ENCODE data around the gene DBF4.
"Not testable (repeated sequence)": the region's sequence is repeated elsewhere in the genome, so short reads cannot be mapped to it uniquely, and the experiment has no call there.

Gene DBF4

DNA sequence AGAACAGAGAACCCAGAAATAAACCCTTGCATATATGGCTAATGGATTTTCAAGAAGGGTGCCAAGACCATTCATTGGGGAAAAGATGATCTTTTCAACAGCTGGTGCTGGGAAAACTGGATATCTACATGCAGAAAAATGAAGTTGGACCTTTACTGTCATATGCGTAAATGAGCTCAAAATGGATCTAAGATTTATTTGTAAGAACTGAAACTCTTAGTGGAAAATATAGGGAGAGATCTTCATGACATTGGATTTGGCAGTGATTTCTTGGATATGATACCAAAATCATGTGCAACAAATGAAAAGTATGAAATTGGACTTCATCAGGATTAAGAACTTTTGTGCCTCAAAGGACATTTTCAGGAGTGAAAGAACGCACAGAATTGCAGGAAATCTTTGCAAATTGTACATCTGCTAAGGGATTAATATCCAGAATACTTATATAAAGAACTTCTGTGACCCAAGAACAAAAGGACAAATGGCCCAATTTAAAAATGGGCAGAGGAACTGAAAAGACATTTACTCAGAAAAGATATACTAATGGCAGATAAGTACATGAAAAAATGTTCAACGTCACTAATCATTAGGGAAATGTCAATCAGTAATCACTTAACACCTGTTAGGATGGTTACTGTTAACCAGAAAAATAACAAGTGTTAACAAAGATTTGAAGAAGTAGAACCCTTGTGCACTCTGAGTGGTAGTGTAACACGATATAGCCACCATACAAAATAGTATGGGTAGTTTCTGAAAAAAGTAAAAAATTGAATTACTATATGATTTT is 6.1 kb downstream of the DBF4 start:
- DNase-seq: no peak

DNA sequence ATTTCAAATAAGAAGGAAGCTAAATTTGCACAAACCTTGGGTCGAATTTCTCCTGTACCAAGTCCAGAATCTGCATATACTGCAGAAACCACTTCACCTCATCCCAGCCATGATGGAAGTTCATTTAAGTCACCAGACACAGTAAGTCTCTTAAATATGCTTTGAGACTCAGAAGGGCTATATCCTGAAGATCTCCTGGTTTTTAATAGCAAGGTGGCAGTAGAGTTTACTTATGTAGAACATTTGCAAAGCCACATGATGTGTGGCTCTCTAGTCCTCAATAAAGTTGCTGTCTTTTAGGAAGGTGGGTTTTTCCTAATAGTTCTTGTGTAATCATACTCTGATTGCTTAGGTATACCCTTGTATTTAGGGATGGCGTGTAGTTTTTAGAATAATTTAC is 8.7 kb downstream of the DBF4 start:
- DNase-seq: no peak

DNA sequence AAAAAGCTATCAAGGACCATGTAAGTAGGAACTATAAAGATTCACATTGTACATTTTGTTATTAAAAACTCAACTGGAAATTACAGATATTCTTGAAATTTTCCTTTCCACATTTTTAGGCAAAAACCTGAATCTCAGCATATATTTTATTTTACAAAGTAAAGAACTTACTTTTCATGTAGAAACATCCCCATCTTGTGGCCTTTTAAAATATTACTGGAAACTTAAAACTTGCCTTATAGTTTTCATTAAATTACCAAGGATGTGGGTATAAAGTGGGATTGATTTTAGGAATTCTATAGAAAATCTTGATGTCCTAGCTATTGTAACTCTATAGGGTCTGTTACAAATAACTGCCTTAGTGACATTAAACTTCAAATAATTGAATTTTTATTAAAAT is 10.6 kb downstream of the DBF4 start:
- no peak for DNase-seq

DNA sequence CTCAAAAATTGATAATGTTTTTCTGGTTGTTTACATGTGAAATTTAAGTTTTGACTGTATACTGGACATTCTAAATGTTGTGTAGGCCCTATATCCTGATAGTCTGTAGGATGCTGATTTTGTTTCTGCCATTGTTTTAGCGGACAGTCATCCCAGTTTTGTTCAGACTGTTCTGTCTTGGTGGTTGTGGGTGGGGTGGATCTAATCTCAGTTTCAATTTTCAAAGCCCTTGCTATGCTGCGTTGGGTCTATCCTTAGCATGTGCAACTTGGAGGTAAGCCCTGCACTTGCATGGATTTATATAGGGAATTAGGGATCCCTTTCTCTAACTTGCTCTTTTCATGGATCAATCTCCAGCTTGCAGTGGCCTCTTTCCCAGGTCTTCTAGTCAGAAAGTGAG is 19.1 kb downstream of the DBF4 start:
- DNase-seq: no peak

DNA sequence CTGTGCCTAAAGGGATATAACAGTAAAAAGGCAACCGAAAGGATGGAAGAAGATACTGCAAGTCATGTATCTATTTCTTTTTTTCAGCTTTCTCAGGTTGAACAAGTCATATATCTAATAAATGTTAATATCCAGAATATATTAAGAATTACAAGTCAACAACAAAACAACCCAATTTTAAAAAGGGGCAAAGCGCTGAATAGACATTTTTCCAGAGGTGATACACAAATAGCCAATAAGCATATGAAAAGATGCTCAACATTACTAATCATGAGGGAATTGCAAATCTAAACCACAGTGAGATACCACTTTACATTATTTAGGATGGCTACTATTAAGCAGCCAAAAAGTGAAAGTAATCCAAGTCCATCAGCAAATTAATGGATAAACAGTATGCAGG is 23.0 kb downstream of the DBF4 start:
- no peak for DNase-seq

DNA sequence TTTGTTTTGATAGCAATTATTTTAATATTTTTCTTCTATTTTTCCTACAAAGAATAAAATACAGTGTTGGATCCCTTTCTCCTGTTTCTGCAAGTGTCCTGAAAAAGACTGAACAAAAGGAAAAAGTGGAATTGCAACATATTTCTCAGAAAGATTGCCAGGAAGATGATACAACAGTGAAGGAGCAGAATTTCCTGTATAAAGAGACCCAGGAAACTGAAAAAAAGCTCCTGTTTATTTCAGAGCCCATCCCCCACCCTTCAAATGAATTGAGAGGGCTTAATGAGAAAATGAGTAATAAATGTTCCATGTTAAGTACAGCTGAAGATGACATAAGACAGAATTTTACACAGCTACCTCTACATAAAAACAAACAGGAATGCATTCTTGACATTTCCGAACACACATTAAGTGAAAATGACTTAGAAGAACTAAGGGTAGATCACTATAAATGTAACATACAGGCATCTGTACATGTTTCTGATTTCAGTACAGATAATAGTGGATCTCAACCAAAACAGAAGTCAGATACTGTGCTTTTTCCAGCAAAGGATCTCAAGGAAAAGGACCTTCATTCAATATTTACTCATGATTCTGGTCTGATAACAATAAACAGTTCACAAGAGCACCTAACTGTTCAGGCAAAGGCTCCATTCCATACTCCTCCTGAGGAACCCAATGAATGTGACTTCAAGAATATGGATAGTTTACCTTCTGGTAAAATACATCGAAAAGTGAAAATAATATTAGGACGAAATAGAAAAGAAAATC is 31.0 kb downstream of the DBF4 start:
- DNase-seq: not testable (repeated sequence)

DNA sequence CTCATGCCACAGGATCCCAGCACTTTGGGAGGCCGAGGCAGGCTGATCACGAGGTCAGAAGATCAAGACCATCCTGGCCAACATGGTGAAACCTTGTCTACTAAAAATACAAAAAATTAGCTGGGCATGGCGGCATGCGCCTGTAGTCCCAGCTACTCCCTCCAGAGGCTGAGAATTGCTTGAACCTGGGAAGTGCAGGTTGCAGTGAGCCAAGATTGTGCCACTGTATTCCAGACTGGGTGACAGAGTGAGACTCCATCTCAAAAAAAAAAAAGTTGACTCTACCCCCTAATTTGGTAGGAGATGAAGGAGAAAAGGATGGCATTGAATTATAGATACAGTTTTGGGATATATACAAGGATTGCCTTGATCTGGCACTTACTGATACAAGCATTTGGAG is 32.5 kb downstream of the DBF4 start:
- DNase-seq: not testable (repeated sequence)

DNA sequence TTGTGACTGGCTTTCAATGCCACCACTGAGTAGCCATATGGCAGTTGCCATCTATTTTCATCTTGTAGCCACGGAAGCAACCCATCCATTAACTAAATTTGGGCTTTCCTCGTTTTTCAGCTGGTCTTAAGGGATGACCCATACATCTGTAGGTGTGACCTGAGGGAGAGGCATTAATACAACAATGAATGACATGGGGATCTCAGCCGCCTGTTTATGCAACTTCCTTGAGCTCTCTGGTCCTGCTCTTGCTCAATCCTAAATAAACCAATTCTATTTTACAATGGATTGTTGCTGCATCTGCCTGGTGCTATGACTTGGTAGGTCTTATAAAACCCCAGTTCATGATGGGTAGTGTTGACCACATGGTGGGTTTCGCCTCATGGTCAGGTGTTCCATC is 35.8 kb downstream of the DBF4 start:
- DNase-seq: no peak

DNA sequence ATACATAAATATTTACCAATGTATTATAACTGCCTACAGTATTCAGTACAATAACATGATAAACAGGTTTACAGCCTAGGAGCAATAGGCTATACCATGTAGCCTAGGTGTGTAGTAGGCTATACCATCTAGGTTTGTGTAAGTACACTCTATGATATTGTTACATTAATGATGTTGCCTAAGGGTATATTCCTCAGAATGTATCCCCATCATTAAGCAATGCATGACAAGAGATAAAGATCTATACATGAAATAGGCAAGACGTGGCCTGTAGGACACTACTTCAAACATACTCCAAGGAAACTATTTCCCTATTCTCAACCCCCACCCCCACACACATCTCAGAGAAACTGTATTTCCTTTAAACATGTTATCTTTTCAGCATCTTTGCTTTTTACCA is 42.4 kb downstream of the DBF4 start:
- no peak for DNase-seq

DNA sequence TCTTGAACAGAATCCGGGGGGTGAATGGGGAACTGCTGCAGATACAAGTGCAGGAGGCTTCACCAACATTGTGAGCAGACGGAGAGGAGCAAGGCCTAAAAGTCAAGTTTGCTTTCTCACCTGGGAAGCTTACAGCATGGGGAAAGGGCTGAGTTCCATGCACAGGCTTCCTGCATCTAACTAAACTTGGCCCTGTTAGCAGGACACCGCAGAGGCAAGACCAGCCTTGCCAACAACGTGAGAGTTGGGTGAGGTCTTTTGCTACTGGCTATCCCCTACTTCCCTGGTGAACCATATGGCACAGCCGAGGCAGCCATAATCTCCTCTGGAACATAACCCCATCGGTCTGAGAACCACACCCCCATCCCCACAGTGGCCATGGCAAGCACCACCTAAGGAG is 43.6 kb downstream of the DBF4 start:
- DNase-seq: no peak

DNA sequence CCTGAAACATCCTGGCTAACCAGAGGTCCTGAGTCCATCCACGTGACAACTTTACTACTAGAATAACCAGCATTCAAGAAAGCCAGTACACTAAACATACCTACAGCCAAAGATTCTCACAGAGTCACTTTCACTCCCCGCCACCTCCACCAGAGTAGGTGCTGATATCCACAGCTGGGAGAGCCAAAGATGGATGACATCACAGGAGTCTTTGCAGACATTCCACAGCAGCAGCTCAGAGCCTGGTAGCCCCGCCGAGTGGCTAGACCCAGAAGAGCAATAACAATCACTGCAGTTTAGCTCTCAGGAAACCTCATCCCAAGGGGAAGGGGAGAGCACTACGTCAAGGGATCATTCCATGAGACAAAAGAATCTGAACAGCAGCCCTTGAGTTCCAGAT is 44.3 kb downstream of the DBF4 start:
- DNase-seq: no peak

DNA sequence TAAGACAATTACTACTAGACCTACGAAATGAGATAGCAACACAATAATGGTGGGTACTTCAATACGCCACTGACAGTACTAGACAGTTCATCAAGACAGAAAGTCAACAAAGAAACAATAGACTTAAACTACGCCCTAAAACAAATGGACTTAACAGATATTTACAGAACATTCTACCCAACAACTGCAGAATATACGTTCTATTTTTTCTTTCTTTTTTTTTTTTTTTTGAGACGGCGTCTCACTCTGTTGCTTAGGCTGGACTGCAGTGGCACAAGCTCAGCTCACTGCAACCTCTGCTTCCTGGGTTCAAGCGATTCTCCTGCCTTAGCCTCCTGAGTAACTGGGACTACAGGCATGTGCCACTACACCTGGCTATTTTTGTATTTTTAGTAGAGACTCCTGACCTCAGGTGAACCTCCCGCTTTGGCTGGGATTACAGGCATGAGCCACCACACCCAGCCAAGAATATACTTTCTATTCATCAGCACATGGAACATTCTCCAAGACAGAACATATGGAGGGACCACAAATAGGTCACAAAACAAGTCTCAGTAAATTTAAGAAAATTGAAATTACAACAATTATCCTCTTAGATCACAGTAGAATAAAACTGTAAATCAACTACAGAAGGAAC is 46.6 kb downstream of the DBF4 start:
- not testable (repeated sequence) for DNase-seq

DNA sequence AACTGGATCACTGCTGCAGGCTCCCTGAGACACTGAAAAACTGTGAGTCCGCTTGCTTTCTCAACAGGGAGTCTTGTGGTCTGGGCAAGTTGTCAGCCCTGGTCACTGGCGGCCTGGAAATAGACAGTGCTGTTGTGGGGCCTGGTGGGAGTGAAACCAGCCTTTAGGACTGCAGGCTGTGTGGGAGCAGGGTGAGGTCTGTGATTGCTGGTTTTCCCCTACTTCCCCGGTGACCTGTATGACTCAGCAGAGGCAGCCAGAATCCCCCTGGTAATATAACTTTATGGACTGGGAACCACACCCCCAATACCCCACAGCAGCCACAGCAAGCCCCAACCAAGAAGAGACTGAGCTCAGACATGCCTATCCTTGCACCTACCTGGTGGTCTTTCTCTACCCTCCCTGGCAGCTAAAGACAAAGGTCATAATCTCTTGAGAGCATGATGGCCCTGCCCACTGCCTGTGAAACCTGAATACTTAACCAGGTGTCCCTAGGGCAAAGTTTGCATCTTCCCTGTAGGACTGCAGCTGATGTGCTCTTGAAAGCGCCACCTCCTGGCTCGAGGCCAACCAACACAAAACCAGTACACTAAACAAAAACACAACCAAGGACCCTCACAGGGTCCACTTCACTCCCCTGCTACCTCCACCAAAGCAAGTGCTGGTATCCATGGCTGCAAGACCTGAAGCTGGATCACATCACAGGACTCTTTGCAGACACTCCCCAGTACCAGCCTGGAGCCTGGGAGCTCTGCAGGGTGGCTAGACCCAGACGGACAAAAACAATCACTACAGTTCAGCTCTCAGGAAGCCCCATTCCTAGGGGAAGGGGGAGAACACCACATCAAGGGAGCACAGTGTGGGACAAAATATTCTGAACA is 50.5 kb downstream of the DBF4 start:
- DNase-seq: no peak

DNA sequence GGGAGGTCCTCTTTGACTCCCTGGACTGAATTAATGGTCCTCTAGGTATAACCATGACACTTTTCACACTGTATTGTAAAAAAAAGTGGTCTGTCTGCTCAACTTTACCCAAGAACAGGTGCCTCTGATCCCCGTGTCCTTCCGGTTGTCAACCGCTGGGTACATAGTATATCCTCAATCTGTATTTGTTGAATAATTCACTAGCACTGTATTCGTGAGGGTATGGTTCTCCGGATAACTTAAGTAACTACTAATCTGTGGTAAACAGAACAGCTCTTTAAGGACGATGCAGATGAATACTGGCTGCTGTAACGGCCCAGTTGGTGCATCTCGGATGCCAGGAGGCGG is 57.3 kb downstream of the DBF4 start:
- DNase-seq: no peak

DNA sequence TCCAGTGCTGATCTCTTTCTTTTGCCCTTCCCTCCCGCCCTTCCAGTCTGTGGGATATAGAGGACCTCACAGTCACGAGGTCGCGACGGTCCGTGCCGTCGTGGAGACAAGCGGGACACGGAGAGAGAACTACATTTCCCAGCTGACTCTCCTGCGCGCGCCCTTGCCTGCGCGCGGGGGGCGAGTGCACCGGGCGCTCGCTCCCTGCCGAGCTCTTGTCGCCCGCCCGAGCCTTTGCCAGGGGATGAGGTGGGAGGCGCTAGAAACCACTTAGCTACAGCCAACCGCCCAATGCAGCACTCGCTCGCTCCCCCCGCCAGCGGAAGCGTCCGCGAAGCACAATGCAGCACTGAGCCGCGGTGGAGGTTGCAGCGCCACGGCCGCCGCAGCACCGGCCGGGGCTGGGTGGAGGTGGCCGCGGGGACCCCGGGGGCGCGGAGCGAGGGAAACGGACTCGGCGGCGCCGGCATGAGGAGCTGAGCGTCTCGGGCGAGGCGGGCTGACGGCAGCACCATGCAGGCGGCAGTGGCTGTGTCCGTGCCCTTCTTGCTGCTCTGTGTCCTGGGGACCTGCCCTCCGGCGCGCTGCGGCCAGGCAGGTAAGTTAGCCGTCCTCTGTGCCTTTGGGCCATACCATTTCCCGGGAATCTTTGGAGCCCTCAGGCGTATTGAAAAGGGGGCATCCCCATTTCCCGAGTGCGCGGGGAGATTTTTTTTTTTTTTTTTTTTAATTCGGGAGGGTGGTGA is 57.8 kb downstream of the DBF4 start, which contains the start of gene ADAM22:
Gene ADAM22, plus strand, starts transcription at position 299 of the 746 bp plus-strand sequence. Its CDS starts 215 bp downstream, at position 514.
- DNase-seq: peak; percentile 75 to 84

DNA sequence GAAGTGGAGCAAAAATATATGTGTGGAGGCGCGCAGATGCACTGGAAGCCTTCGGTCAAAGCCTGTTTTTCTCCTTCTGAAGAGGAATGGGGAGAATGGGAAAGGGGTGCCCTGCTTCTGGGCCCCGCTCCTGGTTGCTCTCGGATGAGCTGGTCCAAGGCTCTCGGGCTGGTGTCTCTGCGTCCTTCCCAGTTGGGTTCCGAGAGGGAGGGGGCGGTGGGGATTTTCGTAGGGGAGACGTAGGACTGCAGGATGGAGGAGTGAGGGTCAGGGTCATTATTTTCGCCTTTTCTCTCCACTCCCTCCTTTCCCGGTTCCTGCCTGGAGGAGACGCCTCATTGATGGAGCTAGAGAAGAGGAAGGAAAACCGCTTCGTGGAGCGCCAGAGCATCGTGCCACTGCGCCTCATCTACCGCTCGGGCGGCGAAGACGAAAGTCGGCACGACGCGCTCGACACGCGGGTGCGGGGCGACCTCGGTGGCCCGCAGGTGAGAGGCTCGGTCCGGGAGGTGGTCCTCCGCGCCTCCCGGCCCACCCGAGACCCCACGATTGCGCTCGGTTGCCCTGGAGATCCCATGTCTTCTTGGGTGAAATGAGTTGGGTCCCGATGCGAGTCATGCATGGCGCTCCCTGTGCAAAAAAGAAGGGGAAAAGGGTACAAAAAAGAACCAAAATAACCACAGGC is 58.5 kb downstream of the DBF4 start:
- DNase-seq: peak; percentile 21 to 28

DNA sequence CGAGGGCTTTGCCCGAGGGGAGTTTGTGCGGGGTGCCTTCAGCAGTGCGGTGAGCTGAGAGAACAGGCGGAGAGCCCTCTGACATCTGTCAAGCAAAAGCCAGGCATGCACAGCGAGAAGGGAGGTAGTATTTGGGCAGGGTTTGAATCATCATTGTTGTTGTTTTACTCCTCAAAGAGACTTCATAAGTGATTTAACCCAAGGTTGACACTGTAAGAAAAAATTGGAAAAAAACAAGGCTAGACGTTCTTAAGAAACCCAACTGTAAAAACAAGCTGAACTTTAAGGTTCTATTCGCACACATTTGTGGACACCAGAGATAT is 59.1 kb downstream of the DBF4 start:
- no peak for DNase-seq

DNA sequence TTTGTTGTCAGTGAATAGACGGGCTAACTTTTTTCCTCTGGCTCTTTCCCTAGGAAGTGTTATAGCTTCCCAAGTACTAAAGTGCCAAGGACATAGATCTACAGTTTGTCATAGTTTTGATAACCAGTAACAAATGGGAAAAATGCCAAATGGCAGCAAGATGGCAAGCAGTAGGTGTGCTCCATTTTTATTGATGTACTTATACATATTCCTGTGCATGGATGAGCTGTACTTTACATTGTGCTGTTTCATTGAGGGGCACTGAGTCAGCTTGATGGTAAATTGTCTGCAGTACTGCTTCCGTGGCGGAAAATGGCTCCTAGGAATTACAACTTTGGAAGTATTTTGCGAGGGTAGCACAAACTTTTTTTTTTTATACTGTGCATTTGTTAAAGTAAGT is 64.8 kb downstream of the DBF4 start:
- no peak for DNase-seq

DNA sequence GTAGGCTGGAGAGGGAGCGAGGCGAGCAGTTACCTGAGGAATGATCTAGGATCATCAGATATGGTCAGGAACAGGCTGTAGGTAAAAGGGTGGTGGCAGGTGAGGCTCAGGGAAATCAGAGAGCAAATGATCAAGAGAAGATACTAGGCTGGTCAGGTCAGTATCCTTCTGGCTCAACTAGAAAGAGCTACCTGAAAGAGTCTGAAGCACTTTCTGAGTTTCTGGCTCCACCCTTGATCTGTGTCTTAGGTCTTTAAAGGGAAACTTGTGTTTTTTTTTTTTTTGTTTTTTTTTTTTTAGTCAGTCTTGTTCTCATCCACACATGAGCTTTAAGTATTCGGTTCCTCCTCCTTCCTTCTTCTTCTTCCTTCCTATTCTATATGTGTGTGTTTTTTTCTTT is 68.3 kb downstream of the DBF4 start:
- no peak for DNase-seq

DNA sequence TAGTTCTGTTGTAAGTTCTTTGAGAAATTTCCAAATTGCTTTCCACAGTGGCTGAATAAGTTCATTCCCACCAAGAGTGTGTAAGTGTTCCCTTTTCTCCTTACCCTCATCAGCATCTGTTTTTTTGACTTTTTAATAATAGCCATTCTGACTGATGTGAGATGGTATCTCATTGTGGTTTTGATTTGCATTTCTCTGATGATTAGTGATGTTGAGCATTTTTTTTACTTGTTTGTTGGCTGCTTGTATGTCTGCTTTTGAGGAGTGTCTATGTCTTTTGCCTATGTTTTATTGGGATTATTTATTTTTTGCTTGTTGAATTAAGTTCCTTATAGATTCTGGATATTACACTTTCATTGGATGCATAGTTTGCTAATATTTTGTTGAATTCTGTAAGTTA is 69.6 kb downstream of the DBF4 start:
- not testable (repeated sequence) for DNase-seq

DNA sequence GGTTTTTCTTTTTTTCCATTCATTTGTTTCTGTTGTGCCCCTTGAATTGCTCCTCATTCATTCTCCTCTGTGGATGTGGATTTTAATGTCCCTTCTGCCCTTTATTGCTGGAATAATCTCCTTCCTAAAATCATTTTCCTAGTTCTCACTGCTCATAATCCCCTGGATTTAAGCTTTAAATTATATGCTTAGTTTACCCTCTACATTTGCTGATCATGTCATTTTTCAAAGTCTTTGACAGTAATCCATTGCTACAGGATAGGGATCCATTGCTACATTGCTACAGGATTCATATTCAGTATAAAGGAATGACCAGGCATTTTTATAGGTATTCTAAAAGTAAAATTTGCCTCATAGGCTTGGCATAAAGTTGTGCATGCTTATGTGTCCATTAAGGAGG is 72.1 kb downstream of the DBF4 start:
- no peak for DNase-seq

Measured in activated CD4-positive, alpha-beta T cell treated with anti-CD3 and anti-CD28 coated beads, Interleukin-2, amount 50 U/mL, for 48 hours (primary cell).